ENCODE results near the gene ATP1B2.

ATP1B2 gene

DNA sequence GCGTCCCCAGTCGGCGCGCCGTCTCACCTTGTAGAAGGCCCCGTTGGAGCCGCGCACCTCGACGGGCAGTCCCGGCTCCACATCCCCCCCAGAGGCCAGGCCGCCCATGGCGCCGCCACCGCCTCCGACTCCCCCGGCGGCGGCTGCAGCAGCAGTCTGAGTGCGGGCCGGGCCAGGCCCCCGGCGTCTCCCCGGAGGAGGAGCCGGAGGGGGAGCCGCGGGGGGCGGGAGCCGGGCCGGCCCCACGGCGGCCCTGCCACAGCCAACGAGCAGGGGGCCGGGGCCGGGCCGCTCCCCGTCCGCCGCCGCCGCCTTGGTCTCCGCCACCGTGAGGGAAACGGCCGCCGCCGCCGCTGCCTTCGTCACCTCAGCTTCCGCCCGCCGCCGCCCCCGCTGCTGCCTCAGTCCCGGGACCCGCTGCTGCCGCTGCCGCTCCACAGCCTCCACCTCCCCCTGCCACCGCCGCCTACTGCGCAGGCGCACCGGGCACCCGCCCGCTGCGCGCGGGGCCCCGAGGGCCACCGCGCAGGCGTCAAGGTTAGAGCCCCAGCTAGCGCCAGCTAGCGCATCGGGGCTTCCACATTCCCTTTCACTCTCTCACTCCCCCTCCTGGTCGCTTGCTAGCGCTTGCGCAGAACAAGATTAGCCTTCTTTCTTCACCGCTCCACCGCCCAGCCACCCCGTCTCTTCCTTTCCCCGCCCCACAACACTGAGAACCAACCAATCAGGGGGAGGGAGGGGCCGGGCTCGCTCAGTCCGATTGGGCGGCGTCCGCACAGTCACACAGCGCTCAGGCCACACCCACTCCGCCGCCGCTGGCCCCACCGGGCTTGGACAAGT, 36.1 kb upstream of the ATP1B2 start, which contains the start of gene FXR2:
Gene FXR2 (minus strand): TSS at position 473 of the 840 bp plus-strand sequence. CDS start 365 bp downstream, at position 108.
- no peaks in the 10 kb centered on the region for H3K27me3 ChIP-seq (ENCODE audit: insufficient read depth, low read length)
- peaks cover 16% of the 10 kb centered on the region for H3K79me2 ChIP-seq (ENCODE audit: insufficient read depth, low read length)
- no peaks in the 10 kb centered on the region for H3K9me3 ChIP-seq (ENCODE audit: low read length)
- no peaks in the 10 kb centered on the region for H3K9me2 ChIP-seq (ENCODE audit: low read depth, low read length)
- peak within 1 kb of the TSS; percentile 99 for H3K4me2 ChIP-seq (ENCODE audit: low read length)
- TF ChIP-seq, protein P1, sequence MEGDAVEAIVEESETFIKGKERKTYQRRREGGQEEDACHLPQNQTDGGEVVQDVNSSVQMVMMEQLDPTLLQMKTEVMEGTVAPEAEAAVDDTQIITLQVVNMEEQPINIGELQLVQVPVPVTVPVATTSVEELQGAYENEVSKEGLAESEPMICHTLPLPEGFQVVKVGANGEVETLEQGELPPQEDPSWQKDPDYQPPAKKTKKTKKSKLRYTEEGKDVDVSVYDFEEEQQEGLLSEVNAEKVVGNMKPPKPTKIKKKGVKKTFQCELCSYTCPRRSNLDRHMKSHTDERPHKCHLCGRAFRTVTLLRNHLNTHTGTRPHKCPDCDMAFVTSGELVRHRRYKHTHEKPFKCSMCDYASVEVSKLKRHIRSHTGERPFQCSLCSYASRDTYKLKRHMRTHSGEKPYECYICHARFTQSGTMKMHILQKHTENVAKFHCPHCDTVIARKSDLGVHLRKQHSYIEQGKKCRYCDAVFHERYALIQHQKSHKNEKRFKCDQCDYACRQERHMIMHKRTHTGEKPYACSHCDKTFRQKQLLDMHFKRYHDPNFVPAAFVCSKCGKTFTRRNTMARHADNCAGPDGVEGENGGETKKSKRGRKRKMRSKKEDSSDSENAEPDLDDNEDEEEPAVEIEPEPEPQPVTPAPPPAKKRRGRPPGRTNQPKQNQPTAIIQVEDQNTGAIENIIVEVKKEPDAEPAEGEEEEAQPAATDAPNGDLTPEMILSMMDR (IDR thresholded peaks at IDR 0.05; ENCODE audit: low read length), result peak; percentile 56
- no peak for TF ChIP-seq EZH2 (IDR thresholded peaks at IDR 0.05; ENCODE audit: borderline replicate concordance, low read length)
- H3K4me1 ChIP-seq (ENCODE audit: insufficient read depth, low read length, severe bottlenecking), result peaks cover 23% of the 10 kb centered on the region
- H4K20me1 ChIP-seq (ENCODE audit: insufficient read depth, low read length), result no peaks in the 10 kb centered on the region
- no peaks in the 10 kb centered on the region for H3F3A ChIP-seq (ENCODE audit: insufficient read depth, low read length)
- peak within 1 kb of the TSS; percentile 99 for H3K4me3 ChIP-seq (ENCODE audit: low read depth, low read length, poor library complexity, severe bottlenecking)
- peak within 1 kb of the TSS; percentile 37 for H3K27ac ChIP-seq (ENCODE audit: low read depth, low read length, poor library complexity, severe bottlenecking)
- H3K9ac ChIP-seq (ENCODE audit: low read length), result peak within 1 kb of the TSS; percentile 86
- H2AFZ ChIP-seq (ENCODE audit: low read length), result no peak within 1 kb of the TSS; the same call in 1 of the 2 replicates
- peaks cover 23% of the 10 kb centered on the region; the same call in 1 of the 2 replicates for H3K36me3 ChIP-seq (ENCODE audit: insufficient read depth, low read length)

DNA sequence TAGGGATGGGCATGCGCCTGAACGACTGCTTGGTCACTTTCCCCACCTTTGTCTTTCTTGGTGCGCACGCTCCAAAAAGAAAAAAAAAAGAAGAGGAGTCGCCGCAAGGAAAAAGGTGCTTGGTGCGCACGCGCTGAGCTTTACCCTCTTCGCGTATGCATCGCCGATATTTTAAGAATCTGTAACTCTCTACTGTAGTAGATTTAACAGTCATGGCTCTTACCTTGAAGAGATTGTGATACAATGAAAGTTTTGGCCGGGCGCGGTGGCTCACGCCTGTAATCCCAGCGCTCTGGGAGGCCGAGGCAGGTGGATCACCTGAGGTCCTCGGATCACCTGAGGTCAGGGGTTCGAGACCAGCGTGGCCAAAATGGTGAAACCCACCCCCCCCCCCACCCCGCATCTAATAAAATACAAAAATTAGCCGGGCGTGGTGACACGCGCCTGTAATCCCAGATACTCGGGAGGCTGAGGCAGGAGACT, 35.4 kb upstream of the ATP1B2 start:
- H3F3A ChIP-seq (ENCODE audit: insufficient read depth, low read length), result no peaks in the 10 kb centered on the region
- TF ChIP-seq EZH2 (IDR thresholded peaks at IDR 0.05; ENCODE audit: borderline replicate concordance, low read length), result no peak
- TF ChIP-seq, protein P1 (IDR thresholded peaks at IDR 0.05; ENCODE audit: low read length), result no peak
- H3K9me3 ChIP-seq (ENCODE audit: low read length), result no peaks in the 10 kb centered on the region
- no peaks in the 10 kb centered on the region for H4K20me1 ChIP-seq (ENCODE audit: insufficient read depth, low read length)
- no peak overlapping the region; the same call in 1 of the 2 replicates for H2AFZ ChIP-seq (ENCODE audit: low read length)
- H3K9ac ChIP-seq (ENCODE audit: low read length), result peak overlapping the region; percentile 52; the same call in 1 of the 2 replicates
- peak overlapping the region; percentile 83 for H3K4me2 ChIP-seq (ENCODE audit: low read length)
- peak overlapping the region; percentile 66 for H3K4me3 ChIP-seq (ENCODE audit: low read depth, low read length, poor library complexity, severe bottlenecking)
- peaks cover 16% of the 10 kb centered on the region for H3K79me2 ChIP-seq (ENCODE audit: insufficient read depth, low read length)
- H3K9me2 ChIP-seq (ENCODE audit: low read depth, low read length), result no peaks in the 10 kb centered on the region
- H3K27me3 ChIP-seq (ENCODE audit: insufficient read depth, low read length), result no peaks in the 10 kb centered on the region
- peaks cover 23% of the 10 kb centered on the region for H3K4me1 ChIP-seq (ENCODE audit: insufficient read depth, low read length, severe bottlenecking)
- peak overlapping the region; percentile 37 for H3K27ac ChIP-seq (ENCODE audit: low read depth, low read length, poor library complexity, severe bottlenecking)
- H3K36me3 ChIP-seq (ENCODE audit: insufficient read depth, low read length), result peaks cover 22% of the 10 kb centered on the region; the same call in 1 of the 2 replicates

DNA sequence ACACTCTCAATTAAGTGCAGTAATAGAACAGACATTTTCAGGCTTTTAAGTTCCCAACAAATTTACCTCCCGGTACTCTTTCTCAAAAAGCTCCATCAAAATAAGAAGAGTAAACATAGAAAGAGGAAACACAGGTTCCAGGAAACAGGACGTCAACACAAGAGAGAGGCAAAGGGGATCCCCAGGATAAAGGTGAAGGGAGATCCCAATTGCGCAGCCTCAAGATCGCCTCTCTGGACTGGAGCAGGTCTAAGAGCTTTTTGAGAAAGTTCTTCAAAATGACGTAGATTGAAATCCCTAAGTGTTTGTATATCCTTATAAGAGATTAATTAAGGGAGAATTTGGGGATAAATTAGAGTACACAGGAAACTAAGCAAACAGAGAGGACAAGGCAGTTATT, 32.1 kb upstream of the ATP1B2 start:
- H3K79me2 ChIP-seq (ENCODE audit: insufficient read depth, low read length), result peaks cover 7% of the 10 kb centered on the region
- no peak for TF ChIP-seq EZH2 (IDR thresholded peaks at IDR 0.05; ENCODE audit: borderline replicate concordance, low read length)
- TF ChIP-seq, protein P1 (IDR thresholded peaks at IDR 0.05; ENCODE audit: low read length), result no peak
- no peaks in the 10 kb centered on the region for H3K9me2 ChIP-seq (ENCODE audit: low read depth, low read length)
- H4K20me1 ChIP-seq (ENCODE audit: insufficient read depth, low read length), result no peaks in the 10 kb centered on the region
- H3K4me2 ChIP-seq (ENCODE audit: low read length), result no peak overlapping the region
- H3K36me3 ChIP-seq (ENCODE audit: insufficient read depth, low read length), result no peaks in the 10 kb centered on the region
- H3K4me3 ChIP-seq (ENCODE audit: low read depth, low read length, poor library complexity, severe bottlenecking), result no peak overlapping the region
- no peak overlapping the region for H3K27ac ChIP-seq (ENCODE audit: low read depth, low read length, poor library complexity, severe bottlenecking)
- H3F3A ChIP-seq (ENCODE audit: insufficient read depth, low read length), result no peaks in the 10 kb centered on the region
- H3K27me3 ChIP-seq (ENCODE audit: insufficient read depth, low read length), result no peaks in the 10 kb centered on the region
- H2AFZ ChIP-seq (ENCODE audit: low read length), result no peak overlapping the region
- H3K4me1 ChIP-seq (ENCODE audit: insufficient read depth, low read length, severe bottlenecking), result peaks cover 4% of the 10 kb centered on the region
- H3K9ac ChIP-seq (ENCODE audit: low read length), result no peak overlapping the region
- no peaks in the 10 kb centered on the region for H3K9me3 ChIP-seq (ENCODE audit: low read length)
